Activated CD8-positive, alpha-beta memory T cell treated with anti-CD3 and anti-CD28 coated beads for 4 hours (primary cell): ENCODE measurements around the gene ATAT1.

Source experiments
- DNase-seq, 2 donors: peaks; one replicate each; pipeline ENCODE4 v3.0.0-alpha.2; 2020; ENCODE audit warnings: low read depth in 2 of 2

Gene ATAT1

DNA sequence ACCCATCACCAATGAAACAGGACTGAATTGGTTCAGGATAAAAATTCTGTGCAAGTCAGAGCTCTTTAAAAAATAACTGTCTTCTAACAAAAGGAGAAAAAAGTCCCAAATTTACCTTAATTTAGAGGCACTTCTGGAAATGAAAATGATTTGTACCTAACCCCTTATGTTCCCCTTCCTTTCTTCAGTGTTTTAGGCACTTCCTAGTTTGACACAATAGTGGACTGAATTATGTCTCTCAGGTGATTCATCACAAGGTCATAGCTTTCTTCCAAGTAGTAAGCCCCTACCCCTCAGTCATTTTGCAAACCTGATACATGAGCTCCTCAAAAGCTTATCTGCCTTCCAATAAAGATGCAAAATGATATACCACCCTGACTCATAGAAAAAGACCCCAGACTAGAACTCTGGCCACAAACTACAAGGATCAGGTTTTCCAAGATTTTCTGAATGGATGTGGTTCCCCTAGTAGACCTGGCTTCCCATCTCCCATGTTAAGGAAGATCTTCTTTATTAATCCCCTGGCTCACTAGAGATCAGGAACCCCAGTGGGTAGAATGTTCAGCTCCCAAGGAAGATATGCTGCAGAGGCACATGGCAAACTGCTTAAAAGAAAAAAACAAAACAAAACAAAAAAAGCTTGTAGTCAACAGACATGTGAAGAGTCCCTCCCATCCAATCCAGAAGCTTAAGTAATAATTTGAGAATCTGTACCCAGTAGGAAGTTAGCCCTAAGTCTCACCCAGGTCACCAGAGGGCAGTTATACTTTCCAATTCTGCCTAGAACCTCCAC, 13.2 kb upstream of the ATAT1 start:
- DNase-seq: no peak

DNA sequence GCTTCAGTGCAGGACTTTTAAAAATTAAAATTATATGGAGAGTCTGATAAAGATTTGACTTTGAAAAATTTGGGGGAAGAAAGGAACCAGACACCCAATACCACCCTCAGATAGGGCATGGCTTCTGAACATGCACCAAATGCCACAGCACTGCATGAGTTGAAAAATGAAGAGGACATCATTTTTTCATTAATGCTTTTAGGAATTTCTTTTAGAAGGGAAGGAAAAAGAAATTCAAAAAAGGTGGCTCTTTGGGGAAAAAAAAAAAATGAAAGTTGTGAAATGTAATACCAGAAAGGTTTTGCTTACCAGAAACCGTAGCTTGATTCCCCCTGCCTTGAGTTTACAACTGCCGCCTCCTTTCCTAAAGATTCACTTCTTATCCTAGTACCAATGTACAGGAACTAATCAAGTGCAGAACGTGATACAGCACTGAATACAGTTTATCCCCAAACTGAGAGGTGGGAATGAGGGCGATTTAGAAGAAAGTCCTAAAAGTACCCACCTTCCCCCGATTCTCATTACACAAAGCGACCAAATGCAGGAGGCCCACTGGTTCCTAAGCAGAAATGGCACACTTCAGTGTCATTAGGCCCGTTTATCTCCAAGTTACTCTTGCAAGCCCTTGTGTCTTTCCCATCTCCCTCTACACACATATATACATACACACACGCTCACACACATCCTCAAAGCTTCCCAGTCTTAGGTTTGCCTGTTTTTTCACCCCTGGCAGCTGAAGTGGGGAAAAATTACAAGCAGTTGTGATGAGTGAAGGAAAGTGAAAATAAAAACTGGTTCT, 12.4 kb upstream of the ATAT1 start:
- DNase-seq: no peak

DNA sequence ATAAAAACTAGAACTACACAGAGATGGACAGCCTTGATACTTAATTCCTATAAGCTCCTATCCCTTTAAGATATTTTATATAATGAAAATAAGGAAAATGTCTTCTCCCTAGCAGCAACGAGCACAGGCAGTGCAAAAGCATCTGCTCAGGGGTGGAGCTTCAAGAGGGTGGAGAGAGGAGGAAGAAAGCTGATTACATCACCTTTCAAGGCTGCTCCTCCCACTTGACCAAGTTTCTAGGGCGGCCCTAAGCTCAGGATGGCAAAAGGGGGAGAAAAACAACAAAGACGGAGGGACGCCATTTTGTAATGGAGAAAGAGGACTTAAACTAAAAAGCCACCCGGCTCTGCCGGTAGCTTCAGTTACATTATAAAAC, 11.8 kb upstream of the ATAT1 start:
- peak; percentile 62 to 80 for DNase-seq

DNA sequence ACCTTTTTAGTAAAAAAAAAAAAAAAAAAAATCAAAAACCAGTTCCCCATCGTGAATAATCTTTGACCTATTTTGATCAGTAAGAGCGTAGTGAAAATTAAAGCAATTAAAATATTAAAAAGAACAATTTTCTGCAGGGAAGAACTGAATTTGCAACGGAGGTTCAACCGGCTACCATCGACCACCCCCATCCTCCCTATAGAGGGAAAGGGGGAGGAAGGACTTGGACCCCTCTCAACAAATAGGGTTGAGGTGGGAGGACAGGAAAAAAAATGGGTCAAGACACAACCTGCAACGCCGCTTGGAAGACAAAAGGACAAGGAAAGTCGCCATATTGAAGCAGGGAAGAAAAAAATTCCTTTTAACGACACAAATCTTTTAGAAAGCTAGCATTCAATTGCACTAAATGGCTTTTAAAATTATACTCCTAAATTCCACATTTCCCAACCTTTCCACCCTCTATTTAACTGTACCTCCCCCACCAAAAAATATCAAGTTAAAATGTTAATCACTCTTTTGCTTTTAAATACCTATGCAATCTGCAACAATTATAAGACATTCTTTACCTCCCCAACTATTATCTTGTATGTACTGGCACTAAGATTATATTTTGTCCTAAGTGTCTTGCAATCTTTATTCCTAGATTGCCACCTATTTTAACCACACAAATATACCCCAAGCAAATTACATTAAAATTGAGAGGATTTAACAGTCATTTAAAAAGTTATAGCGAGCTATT, 11.3 kb upstream of the ATAT1 start:
- DNase-seq: no peak

DNA sequence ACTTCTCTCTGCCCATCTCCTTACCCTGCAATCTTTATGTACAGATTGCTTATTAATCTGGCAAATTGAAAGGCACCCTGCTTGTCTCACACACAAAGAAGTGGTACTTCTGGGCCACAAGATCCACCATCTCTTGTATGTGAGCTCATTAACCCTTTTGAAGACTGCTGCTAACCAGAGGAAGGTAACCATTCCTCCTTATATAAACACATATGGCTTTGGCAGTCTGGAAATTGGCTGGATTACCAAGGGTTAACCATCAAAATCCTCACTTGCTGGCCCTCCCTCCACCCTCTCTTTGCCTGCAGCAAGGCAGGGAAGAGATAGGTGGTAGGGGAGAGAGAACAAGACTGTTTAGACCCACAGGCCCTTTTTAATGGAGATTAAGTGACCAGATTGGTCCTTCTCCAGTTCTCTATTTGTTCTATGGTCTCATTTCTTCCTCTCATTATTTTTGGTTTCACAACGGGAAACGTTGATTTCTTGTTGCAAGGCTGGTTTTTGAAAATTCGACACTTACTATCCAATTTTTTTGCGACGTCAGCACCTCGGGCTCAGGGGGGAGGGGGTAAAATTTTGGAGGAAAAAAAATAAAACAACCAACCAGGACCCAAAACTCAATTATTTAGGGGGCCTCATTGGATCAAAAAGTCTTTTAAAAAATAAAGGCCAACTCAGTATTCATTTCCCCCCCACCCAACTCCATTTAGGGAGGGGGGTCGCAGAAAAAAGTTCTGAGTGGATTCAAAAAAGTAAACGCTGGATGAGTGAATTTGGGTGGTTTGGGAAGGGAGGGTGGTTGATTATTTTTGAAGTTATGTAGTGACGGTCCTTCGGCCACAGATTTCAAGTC, 10.5 kb upstream of the ATAT1 start:
- no peak for DNase-seq

DNA sequence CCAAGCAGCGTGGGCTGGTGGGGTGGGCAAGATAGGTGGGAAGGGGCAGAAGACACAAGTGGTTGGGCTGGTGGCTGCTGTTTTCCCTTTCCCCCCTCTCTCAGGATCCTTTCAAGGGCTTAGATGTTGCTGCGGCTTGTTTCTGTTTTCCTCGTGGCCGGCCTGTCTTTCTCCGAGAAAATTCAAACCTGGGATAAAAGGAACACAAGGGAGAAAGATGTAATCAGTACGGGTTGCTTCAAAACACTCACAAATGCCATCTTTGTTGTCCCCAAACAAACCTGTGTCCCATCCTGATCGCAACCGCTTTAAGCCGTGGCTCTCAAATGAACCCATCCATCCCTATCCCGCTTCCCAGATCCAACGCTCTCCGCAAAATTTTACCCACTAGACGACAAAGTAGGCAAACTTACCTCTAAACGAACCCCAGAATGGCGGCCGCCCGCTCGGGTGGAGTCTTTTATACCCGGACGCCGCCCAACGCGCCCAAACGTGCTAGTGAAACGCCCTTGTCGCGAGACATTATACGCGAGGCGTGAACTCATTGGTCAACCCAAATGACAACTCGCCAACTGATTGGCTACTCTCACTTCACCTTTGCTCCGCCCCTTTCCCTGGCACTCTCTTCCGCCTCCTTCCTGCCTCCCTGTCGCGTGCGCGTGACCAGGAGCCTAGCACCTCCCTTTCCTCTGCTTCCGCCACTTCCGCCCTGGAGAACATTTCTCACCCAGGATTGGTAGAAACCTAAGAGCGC, 9.7 kb upstream of the ATAT1 start, which contains the start of gene PPP1R10:
Gene PPP1R10 (minus strand): TSS at position 433 of the 754 bp plus-strand sequence. CDS start 7,299 bp downstream, outside the sequence.
- peak; percentile 95 to 100 for DNase-seq

DNA sequence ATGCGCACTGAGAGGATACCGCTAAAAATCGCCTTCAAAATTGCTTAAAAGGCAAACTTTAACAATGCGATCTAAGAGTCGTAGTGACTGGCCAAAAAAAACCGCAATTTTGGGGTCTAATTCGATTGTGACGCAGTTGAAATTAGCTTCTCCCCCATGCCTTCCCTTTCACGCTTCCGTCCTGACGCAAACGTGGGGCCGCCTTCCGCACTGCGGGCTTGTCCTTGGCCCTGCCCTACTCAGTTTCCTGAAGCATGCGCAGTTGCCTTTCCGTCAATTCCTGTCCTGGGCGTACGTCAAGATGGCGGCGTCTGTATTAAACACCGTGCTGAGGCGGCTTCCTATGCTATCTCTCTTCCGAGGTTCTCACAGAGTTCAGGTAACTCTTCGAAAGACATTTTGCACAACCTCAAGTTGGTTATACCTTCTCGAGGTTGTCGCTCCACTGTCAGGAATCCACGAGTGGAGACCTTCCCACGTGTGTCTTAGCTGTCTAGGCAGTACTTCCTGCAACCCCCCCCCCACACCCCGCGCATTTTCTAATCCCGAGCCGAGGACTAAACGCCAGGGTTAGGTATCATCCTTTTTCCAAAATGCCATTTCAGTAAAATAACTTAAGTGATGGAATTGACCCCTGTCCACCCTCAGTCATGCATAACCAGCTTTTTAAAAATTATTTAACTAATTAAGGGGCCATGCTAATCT, 9.0 kb upstream of the ATAT1 start, which contains the start of gene MRPS18B:
Gene MRPS18B (plus strand): TSS at position 276 of the 705 bp plus-strand sequence. CDS start 26 bp downstream, at position 302.
- peak; percentile 97 to 99 for DNase-seq

DNA sequence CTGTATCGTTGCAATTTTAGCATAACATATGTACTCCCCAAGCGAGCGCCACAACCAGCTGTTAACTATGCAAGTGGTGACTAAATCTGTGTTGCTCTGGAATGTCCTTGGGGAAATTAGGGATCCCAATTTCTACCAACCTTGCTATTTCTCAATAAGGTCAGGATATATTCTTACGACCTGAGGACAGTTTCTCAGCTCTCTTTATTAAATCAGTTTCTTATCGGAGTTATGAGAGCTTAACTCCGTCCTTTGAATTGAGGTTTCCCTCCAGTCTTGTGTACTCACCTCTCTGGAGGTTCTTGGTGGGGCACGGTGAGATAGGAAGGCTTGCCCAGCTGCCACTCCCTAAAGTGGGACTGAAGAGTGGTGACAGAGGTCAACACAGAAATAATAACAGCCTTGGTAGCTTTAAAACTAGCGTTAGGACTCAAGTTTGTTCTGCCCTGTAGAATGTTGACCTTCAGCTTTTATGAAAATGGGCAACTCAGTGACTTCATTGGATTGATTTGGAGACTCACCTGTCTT, 8.3 kb upstream of the ATAT1 start:
- DNase-seq: no peak

DNA sequence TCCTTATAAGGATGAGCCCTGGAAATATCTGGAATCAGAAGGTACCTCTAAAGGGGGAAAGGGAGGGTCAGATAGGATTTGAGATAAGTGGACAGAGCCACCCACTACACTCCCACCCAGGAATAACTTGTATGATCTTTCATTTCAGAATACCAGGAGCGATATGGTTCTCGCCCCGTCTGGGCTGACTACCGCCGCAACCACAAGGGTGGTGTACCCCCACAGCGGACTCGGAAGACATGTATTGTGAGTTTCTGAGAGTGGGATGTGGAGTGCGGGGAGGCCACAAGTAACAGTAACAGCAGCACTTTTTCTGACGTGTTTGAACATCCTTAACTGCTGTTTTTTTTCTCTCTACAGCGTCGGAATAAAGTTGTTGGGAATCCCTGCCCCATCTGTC, 7.1 kb upstream of the ATAT1 start:
- DNase-seq: no peak

DNA sequence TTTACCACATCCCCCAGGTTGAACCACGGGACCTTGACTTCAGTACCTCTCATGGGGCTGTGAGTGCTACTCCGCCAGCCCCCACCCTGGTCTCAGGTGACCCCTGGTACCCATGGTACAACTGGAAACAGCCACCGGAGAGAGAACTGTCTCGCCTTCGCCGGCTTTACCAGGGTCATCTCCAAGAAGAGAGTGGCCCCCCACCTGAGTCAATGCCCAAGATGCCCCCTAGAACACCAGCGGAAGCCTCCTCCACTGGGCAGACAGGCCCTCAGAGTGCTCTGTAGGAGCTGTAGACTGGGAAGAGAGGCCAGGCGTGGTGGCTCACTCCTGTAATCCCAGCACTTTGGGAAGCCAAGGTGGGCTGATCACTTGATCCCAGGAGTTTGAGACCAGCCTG, 1.2 kb upstream of the ATAT1 start:
- no peak for DNase-seq

DNA sequence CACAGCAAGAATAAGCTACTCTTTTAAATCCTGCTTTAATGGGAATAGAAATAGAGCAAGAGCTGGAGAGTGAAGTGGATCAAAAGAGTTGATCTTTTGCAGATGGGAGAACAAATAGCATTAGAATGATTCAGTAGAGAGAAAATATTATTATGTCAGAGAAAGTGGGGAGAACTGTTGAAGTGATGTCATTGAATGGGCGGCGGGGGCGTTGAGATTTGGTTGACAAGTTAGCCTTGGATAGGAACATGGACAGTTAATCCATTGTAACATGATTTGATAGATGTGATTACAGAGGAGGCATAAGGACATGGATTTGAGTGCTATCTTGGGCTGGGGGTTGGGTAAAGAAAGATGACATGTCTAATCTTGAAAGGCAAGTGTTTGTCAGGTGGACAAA, 9.2 kb downstream of the ATAT1 start:
- DNase-seq: no peak

DNA sequence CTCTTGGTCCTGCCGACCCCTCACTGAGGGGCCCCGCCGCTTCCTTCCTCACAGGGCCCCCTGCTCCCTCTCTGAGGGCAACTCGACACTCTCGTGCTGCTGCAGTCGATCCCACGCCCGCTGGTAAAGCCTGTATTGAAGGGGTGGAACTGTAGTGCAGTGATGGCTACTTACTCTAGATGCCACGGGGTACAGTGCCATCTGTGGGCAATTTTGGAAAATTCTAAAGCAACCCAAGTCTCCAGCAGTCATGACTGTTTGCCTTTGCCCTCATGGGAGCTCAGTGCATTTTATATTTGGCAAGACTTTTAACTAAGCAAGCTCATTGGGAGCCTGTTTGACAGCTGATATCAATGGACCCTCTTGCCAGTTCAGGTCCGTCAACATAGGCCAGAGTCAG, 13.8 kb downstream of the ATAT1 start:
- DNase-seq: no peak

DNA sequence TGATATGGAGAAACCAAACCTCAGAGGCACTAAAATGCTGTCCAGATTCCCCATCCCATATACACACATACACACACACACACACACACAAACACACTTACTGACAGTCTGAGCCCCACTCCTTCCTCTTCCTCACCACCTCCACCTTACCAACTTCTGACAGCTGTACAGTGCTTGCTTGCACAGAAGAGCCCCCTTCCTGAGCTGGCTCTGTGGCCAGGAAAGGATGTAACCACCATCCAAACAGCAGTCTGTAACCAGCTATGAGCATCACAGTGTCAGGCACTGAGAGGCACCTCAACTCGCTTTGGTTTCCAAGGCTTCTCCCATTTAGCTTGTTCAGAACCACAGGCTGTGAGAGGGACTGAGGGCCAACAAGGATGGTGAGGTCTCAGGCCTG, 14.4 kb downstream of the ATAT1 start:
- no peak for DNase-seq

DNA sequence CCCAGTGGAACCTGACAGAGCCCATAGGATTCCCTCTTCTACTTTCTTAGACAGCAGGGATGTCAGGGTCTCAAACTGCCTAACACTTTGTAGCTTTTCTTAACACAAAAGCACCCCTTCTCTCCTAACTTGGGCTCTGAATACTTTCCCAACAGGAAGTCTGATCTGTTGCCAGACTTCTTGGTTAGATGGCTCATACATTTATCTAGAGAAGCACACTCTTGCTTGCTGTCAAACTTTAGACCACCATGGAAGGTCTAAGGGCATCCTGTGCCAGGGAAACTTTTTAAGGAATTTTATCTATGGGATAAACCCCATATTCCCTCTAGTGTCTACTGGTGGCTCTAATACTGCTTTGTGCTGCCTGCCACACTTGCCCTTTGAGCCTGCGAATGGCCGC, 17.0 kb downstream of the ATAT1 start:
- DNase-seq: no peak

DNA sequence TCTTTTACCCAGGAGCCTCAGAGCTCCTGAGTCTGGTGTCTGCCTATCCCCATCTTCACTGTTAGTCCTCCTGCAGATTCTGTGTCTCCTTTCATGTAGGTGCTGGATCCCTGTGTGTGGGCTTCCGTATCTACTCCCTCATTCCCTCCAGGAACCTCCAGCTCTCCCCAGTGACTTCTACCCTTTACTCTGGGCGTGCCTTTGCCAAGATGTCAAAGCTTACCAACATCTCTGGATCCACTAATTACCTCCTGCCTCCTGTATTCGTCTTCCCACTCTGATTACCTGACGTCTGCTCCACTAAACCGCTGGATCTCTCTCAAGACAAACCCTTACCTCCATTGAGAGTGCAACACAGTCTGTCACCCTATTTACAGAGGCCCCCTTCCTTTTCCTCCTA, 18.1 kb downstream of the ATAT1 start:
- DNase-seq: no peak

DNA sequence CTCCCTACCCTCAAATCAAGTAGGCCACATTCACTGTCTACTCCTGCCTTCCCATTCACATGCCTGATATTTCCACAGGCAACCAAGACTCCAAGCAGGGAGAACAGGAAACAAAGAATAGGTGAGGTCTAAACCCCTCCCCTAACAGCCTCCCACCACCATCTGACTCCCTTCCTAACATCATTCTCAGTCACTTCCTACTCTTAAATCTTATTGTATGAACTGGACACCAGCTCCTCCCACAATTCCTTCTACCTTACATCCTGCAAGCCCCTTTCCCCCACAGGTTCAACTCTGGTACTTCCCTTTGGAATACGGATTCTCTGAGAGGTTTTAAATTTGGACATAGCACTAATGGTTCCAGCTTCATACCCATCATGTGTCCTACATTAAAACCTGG, 19.3 kb downstream of the ATAT1 start:
- no peak for DNase-seq

DNA sequence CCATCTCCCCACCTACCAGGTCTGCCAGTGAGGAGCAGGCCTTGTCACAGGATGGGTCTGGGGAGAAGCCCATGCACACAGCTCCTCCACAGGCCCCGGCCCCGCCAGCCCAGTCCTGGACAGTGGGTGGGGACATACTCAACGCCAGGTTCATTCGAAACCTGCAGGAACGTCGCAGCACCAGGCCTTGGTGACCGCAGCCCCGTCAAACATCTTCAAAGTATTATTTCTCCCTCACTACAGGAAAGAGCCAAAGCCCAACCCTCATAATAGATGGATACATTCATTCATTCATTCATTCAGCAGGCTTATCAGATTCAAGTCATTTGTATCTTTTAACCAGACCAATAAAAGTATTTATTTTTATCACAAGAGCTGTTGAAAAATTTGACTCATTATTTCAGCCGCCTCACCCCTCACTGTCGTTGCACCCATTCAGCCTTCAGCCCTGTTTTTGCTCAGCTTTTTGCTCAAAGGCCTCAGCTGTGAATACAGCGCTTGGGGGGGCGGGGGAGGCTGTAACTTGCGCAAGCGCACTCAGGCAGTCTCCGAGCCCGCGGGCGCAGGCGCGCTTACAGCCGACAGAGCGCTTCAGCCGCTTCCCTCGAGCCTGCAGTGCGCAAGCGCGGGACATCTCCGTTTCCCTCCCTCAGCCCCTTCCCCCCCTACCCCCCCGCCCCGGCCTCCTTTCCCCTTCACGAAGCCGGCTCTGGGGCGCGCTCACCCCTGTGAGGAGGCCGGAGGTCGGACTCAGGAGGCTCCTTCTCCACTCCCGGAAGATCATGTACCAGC, 20.0 kb downstream of the ATAT1 start, which contains the start of gene C6orf136:
Gene C6orf136 (plus strand): TSS at position 684 of the 792 bp plus-strand sequence. CDS start 99 bp downstream, at position 783.
- peak; percentile 82 to 89 for DNase-seq

DNA sequence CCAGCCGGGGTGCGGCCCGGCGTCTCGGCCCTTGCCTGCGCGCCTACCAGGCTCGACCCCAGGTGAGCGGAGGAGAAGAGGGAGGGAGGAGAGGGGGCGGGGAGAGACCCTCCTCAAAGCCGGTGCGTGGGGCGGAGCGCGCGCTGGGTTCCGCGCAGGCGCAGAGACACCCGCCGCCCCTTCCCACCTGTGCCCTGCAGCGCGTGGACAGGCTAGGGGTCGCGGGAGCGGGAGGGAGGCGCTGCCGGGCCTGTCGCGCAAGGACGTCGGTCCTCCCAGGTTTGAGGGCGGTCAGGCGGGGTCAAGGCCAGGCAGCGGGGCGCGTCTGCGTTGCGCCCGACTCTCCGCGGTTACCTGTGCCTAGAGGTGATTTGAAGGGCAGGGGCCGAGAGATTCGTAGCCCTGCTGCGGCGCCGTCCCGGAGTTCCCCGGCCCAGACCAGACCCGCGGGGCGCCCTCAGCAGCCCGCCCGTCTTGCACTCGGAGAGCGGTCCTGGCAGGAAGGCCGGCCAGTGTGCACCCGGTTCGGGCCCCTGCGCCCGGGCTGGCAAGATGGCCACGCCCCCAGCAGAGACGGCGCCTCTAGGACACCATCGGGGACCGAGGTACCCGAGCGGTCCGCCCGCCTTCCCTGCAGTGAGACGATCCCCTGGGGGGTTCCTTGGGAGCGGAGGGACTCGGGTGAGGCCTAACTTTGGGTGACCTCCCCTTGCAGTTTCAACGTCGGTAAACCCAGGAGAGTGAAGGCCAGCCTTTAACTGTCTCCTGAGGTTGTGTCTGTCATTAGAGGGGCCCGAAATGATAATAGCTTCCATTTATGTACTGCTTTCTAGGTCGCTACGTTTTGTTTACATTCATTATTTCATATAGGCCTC, 20.8 kb downstream of the ATAT1 start:
- peak; percentile 44 to 51 for DNase-seq
